Activated CD8-positive, alpha-beta memory T cell treated with anti-CD3 and anti-CD28 coated beads for 48 hours (primary cell): ENCODE measurements around the gene GRIK4.
"Not testable (repeated sequence)": the region's sequence is repeated elsewhere in the genome, so short reads cannot be mapped to it uniquely, and the experiment has no call there.

Experiments used
- DNase-seq, 3 experiments: peaks; one replicate each; pipeline ENCODE4 v3.0.0-alpha.2; 2020; ENCODE audit warnings: low read depth in 2 of 3, low spot score in 2 of 3

The GRIK4 gene

DNA sequence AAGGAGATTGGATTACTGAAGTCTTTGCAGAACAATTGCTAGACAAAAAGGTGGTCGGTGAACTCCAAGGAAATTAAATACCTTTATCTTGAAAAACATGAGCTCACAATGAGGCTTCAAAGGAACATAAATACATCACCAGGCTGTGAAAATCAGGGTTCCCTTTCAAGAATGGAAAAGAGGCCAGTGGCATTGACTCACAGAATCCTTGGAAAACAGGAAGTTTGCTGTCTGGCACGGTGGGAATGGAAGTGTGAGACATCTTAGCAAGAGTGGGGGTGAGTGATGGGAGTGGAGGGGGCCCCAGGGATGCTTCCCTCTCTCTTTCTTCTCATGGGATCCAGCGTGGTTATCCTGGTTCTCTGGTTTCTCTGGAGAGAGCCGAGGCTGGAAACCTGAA lies 463.4 kb downstream of the GRIK4 start:
- DNase-seq, result no peak

DNA sequence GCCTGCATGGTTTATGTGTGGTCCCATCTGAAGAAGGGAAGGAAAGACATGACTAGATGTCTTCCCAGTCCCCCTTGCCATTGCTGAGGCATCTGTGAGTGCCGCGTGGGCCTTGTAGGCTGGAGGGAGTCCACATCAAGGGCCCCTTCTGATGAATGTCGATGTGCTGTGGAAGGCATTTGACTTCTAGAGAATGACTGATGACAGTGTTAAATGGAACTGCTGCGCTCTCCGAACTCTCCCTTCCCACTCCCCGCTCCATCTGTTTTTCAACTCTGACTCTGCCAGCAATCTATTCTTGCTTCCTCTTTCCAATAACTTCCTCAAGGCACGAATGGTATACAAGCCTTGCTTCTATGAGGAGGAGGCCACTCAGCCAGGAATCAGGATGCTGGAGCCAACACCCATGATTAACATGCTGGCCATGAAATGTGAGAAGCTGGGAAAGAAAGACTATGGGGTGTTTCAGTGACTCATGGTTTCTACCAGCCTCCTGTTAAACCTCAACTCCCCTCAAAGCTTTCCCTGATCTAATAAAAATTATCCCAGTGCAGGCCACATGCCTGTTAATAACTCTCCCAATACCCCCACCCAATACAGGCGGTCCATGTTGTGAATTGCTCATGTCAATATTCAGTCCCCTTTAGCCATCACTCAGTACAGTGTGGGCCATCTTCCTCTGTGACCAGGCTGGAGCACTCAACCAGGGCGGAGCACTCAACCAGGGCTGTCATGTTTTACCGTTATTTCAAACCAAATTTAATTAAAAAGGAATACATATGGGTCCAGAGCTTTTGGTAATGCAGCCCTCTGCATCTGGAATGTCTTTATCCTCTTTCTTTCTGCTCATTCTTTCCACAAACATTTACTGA lies 466.0 kb downstream of the GRIK4 start:
- no peak for DNase-seq

DNA sequence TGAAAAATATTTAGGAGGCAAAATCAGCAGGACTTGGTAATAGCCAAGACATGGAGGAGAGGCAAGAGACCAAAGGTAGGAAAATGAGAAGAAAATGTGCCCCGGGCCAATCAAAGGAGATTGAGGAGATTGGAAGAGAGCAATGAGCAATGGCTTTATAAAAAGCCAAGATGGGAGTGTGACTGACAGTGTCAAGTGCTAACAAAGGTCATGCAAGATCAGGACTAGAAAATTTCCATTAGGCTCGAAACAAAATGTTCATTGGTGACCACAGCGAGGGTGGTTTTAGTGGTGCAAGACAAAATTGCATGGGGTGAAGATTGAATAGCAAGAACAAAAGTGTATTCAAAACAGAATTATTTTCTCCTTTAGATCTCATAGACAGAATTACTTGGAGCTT lies 467.2 kb downstream of the GRIK4 start:
- no peak for DNase-seq

DNA sequence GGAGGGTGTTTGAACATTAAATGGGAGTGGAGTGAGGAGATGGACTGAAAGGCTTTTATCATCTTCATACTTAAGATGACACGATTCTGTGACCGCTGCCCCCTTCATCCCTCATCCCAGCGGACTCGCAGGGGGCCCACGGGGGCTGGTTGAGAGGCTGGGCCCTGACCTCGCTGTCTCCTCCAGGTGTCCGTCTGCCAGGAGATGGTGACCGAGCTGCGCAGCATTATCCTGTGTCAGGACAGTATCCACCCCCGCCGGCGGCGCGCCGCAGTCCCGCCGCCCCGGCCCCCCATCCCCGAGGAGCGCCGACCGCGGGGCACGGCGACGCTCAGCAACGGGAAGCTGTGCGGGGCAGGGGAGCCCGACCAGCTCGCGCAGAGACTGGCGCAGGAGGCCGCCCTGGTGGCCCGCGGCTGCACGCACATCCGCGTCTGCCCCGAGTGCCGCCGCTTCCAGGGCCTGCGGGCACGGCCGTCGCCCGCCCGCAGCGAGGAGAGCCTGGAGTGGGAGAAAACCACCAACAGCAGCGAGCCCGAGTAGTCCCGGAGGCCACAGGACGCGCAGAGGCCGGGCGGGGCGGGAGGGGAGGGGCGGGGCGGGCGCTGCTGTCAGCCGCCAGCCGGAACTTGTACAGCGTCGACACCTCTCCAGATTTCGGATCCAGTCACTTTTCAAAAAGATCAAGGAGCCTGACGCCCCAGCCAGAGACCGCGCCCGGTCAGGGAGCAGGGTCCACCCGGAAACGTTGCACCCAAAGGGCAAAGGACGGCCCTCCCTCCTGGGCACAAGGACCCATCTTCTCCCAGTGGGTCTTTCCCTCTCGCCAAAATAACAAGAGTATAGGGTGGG lies 474.4 kb downstream of the GRIK4 start:
- peak in 2 of 3 experiments; percentile 8 to 9 for DNase-seq

DNA sequence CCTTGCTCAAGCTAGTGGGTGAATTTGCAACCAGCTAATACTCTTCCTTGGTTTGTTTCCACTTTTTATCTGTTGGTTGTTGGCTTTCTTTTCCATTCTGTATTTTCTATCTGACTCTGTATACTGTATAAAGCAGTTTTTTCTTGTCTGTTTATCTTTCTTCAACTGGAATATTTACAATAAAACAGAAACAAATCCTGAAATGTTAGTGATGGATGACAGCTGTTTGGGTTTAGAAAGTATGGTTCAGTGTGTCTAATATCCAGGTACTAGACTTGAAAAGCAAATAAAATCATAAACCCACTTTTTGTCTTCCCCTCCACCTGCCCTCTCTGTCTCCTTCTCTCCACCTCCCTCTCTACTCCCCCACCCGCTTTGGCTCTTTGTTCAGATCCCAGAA lies 477.1 kb downstream of the GRIK4 start:
- DNase-seq, result no peak

DNA sequence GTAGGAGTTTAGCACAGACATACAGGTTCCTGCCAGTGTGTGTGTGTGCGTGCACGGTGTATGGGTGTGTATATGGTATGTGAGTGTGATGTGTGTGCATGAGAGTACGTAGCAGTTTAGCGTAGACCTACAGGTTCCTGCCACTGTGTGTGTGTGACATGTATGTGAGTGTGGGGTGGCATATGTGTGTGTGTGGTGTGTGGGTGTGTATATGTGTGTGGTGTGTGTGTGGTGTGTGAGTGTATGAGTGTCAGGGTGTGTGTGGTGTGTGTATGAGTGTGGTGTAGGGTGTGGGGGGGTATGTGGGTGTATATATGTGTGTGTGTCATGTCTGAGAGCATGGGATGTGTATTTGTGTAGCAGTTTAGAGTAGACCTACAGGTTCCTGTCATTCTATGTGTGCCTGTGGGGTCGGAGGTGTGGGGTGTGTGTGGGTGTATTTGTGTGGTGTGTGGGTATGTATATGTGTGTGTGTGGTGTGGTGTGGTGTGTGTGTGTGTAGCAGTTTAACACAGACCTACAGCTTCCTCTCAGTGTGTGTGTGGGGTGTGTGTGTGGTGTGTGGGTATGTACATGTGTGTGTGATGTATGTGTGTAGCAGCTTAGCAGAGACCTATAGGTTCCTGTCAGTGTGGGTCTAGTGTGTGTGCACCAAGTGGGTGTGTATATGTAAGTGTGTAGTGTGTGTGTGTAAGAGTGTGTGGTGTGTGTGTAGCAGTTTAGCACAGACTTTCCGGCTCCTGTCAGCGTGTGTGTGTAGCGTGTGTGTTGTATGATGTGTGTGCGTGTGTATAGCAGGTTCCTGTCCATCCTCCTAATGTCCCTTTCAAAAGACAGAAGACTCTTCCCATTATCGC lies 480.5 kb downstream of the GRIK4 start:
- no peak for DNase-seq

DNA sequence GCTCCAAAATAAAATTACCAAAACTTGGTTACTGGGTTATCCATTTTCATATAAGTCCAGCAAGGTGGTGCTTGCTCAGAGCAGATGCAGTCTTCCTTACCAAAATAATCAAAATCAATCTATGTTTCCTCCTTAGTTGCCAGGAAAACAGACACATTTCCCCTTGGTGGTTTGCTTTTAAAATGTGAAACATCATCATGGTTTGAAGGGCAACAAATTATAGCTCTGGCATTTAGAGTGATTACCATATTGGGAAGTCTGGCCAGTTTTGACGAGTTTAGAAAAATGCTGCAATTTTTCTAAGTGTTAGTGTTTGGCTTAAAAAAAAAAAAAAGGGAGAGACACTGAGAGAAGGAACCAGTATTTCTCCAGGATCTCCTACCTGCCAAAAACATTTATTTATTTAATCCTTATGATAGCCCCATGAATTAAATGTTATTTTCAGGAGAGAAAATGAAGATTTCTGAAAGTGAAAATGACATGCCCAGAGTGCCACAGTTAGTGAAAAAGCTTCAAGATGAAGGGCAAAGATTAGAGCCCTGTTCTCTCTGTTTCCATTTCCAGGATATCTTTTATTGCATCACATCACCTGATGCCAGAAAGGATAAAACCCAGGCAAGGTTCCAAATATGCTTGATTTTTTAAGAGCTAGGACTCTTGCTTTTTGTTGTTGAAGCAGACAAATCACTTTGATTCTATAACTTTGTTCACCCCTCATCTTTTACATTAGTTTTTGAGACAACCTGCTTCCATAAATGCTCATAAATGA lies 482.7 kb downstream of the GRIK4 start:
- DNase-seq, result no peak

DNA sequence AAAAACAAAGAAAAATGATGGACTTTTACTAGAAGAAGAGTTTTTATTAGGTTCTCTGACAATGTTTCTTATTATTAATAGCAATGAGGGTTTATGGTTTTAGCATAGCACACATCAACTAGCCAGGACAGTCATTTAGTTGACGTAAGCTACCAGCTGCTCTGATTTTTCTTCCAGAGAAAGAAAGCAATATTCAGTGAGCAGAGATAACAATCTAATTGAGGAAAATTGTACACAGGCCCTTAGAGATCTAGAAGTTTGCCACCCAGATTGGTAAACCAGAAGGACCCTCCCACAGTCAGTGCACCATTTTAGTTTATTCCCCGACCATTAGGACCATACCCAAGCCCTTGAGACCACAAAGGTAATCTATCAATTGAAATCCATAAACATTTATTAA lies 483.6 kb downstream of the GRIK4 start:
- no peak for DNase-seq

DNA sequence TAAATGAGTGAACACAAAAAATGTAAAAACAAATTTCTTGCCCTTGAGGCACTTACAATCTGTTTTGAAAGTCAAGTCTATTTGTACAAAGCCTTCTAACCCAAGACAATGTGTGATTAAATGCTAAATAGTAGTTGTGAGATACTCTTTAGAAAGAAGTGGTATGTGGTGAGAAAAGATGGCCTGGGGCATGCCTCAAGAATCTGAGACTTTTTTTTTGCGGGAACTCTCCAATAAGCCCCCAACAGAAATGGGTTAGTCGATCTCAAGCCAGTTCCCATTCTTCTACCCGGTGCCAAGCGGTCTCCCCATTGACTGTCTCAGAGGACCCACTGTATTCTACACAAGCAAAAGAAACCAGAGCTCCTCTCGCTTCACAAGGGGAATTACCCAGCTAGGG lies 485.4 kb downstream of the GRIK4 start:
- DNase-seq, result no peak

DNA sequence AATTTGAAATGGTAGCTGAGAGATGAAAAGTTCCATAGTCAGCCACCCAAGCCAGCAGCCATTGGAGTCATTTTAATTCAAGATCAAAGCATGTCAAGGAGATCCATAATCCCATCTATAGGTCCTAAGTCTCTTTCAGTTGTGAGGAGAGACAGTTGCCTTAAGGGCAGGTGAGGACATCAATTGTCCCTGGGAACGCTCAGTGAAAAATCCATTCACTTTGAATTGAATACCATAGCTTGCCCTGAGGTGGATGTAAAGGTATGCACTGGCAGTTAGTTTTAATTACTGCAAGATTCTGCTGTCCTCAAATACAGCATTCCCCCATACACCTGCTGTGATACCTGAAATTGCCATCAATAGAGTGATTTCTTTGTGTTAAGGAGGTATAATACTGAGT lies 487.0 kb downstream of the GRIK4 start:
- DNase-seq, result no peak

DNA sequence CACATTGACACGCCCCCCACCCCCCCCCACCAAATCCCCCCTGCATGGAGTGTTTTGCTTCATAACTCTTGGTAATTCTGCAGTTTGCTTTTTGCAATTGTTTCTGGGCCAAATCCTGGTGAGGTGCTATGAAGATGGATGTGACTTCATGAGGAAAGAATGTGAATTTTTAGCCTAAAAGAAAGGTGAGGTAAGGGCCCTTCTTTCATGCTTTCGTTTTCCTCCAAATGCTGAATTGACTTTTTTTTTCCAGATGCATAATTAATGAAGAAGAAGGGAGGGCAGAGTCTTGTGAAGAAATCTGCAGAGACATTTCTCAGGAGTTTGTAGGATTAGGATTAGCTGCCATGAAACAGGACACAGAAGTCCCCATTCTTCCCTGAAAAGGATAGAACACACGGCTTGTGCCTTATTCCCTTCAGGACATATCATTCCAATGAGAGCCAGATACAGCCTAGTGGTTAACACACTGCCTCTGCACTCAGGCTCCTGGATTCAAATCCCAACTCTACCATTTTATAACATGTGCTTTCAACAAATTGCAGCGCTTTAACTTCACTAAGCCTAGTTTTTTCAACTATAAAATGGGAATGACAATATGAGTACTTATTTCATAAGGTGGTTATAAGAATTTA lies 492.8 kb downstream of the GRIK4 start:
- DNase-seq, result no peak

DNA sequence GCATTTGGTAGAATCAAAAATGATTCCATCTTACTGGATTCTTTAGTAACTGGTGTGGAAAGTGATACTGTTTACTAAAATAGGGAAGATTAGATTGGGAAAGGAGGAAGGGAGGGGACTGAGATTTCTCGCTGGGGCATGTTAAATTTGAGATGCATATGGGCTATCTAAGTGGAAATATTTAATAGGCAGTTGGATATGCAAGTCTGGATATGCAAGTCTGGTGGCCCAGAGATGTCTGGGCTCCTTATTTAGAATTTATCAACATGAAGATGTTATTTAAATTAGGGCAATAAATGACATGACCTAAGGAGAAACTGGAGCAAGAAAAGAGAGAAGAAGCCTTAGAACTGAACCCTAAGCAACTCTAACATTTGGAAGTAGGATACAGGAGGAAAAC lies 495.4 kb downstream of the GRIK4 start:
- DNase-seq, result no peak

DNA sequence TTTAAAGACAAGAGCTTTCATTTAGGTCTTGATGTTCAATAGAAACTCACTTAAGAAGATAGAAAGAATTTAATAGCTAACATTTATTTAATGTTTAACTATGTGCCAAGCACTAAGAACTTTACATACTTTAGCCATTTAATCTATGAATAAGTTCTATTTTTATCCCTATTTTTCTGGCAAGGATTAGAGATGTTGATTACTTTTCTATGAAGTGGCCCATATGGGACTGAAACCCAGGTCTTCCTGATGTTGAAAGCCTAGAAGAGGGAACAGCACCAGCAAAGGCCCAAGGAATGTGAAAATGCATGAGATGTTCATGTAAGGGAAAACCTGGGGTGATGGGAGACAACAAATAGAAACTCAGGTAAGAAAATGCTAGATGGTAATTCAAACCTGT lies 497.0 kb downstream of the GRIK4 start:
- DNase-seq, result no peak

DNA sequence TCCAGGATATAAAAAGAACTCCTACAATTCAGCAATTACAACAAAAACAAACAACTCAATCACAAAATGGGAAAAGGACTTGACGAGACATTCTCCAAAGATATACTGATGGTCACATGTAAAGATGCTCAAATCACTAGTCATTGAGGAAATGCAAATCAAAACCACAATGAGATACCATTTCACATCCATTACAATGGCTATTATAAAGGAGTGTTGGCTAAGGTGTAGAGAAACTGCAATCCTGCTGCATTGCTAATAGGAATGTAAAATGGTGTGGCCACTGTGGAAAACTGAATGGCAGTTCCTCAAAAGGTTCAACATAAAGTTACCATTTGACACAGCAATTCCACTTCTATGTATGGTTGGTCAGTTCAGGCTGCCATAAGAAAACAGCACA lies 500.5 kb downstream of the GRIK4 start:
- DNase-seq, result no peak

DNA sequence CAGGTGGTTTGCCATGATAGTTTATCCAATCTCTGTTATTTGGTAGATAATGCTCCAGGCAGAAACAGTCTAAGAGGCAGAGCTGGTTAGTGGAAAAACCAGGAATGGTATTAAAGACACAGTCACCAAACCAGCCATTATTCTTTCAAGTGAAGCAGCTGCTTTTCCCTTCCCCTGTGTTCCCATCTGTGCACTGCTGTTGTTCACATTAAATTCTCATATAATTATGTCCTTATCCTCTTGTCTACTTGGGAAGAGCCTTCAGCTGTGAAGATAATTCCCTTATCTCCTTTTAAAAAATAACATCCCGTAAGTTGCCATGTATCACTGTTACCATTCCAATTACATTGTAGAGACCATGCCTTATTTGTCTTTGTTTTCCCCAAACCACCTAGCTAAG lies 507.2 kb downstream of the GRIK4 start:
- DNase-seq, result no peak

DNA sequence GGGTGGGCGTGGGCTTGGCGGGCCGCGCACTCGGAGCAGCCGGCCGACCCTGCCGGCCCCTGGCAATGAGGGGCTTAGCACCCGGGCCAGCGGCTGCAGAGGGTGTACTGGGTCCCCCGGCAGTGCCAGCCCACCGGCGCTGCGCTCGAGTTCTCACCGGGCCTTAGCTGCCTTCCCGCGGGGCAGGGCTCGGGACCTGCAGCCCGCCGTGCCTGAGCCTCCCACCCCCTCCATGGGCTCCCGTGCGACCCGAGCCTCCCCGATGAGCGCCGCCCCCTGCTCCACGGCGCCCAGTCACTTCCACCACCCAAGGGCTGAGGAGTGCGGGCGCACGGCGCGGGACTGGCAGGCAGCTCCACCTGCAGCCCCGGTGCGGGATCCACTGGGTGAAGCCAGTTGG lies 510.2 kb downstream of the GRIK4 start:
- not testable (repeated sequence) for DNase-seq

DNA sequence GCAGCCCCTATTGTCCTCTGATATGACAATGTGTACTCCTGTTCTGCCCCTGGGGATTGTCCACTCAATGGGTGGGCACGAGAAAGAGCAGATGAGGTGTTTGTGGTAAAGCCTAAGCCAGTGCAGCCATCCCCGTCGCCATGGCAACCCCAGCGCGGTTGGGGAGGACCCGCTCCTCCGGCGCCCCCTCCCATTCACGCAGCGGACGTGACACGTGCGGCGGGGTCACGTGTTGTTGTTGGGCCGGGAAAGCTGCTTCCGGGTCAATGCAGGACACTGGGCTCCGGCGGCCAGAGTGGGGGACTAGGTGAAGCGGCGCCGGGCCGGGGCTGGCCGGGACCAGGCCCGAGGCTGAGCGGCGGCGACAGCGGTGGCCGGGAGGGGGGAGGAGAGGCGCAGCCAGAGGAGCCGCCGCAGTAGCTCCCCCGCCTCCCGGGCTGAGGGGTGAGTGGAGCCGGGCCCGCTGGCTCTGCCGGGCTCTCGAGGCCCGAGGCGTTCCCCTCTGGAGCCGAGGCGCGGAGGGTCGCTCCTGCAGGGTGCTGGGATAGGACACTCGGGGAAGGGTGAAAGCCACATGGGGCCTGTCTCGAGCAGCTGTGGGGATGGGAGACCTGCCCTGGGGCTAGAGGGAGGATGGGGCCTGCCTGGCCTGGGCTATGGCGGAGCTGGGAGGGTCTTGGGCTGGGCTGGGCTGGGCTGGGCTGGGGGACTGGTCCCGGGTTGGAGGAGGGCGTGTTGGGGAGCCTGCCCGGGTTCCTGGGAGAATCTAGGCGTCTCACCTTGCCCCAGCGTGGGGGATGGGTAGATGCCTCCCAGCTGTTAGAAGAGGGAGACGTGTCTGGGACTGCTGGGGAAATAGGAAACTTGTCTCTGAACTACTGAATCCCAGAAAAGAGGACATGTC lies 512.6 kb downstream of the GRIK4 start, which contains the start of gene TBCEL:
TSS of gene TBCEL (plus strand) at position 255 of the 904 bp plus-strand sequence. CDS start 21,589 bp downstream, outside the sequence.
- DNase-seq, result peak; percentile 56 to 63 (median 58)

DNA sequence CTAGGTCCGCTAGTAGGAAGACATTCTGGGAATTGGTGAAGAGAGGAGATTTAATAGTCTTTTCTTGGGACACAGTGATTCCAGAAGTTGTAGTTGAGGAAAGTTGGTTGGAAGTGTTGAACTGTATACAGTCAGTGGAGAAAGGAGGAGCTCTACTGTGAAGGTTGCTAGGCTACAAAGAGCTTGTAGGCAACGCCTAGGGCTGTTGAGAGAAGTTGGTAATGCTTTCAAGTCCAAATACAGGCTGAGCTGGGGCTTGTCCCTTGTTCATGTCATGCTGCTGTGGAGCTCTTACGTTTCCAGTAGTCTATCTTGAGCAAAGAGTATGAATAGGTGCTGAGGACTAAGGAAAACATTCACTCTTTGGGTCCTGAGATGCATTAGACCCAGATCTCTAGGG lies 513.4 kb downstream of the GRIK4 start:
- no peak for DNase-seq

DNA sequence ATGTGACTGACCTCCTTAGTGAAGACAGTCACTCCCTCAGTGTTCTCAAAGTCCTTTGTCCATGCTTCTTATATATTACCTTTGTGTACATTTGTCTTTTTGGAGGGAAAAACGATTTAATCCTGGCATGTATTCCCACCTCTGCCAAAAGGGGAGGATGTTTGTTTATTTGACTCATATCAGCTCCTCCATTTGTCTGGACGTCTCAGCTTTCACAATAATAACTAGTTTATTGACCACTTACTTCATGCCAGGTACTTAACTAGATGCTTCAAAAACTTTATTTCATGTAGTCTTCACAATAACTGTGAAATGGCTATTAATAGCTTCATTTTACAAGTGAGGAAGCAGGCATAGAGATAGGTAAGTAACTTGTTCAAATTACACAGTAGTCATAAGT lies 517.6 kb downstream of the GRIK4 start:
- DNase-seq, result no peak
